ENCODE data around the gene EML1.

EML1 gene

GRCh38 chr14:99816642-99817041 lies 23.4 kb downstream of the EML1 start:
- H3K4me3 ChIP-seq (ENCODE audit: low read depth, low read length) = no peak overlapping the region
- no peaks in the 10 kb centered on the region for H3K36me3 ChIP-seq
- TF ChIP-seq CTCF (IDR thresholded peaks at IDR 0.05; ENCODE audit: low read depth, low read length) = no peak
- H3K27me3 ChIP-seq = no peaks in the 10 kb centered on the region
- no peaks in the 10 kb centered on the region; the same call in 1 of the 2 replicates for H3K9me3 ChIP-seq
- H3K4me1 ChIP-seq = peaks cover 5% of the 10 kb centered on the region; the same call in 1 of the 2 replicates
- DNase-seq = no peak

- TF ChIP-seq CTCF (IDR thresholded peaks at IDR 0.05; ENCODE audit: low read depth, low read length) = no peak
- peaks cover 7% of the 10 kb centered on the region; the same call in 1 of the 2 replicates for H3K4me1 ChIP-seq
- H3K27me3 ChIP-seq = no peaks in the 10 kb centered on the region
- DNase-seq = no peak
- no peak overlapping the region for H3K4me3 ChIP-seq (ENCODE audit: low read depth, low read length)
- H3K36me3 ChIP-seq = no peaks in the 10 kb centered on the region
- no peaks in the 10 kb centered on the region; the same call in 1 of the 2 replicates for H3K9me3 ChIP-seq
Measured at GRCh38 chr14:99817331-99817730, 24.1 kb downstream of the EML1 start.

GRCh38 chr14:99818503-99819036 lies 25.4 kb downstream of the EML1 start:
- peaks cover 7% of the 10 kb centered on the region; the same call in 1 of the 2 replicates for H3K4me1 ChIP-seq
- no peaks in the 10 kb centered on the region for H3K27me3 ChIP-seq
- H3K9me3 ChIP-seq = no peaks in the 10 kb centered on the region; the same call in 1 of the 2 replicates
- no peak for DNase-seq
- H3K4me3 ChIP-seq (ENCODE audit: low read depth, low read length) = no peak overlapping the region
- TF ChIP-seq CTCF (IDR thresholded peaks at IDR 0.05; ENCODE audit: low read depth, low read length) = no peak
- H3K36me3 ChIP-seq = no peaks in the 10 kb centered on the region

- Histone ChIP-seq H3K27me3 (no peaks in the 10 kb centered on the region), H3K9me3 (no peaks in the 10 kb centered on the region; the same call in 1 of the 2 replicates), H3K36me3 (no peaks in the 10 kb centered on the region), H3K4me1 (peaks cover 7% of the 10 kb centered on the region; the same call in 1 of the 2 replicates), H3K4me3 (ENCODE audit: low read depth, low read length) (no peak overlapping the region; the same call in 1 of the 2 replicates)
- DNase-seq = no peak
- TF ChIP-seq CTCF (IDR thresholded peaks at IDR 0.05; ENCODE audit: low read depth, low read length) = no peak
Measured at GRCh38 chr14:99819514-99819913, 26.3 kb downstream of the EML1 start.

GRCh38 chr14:99820702-99821331 lies 27.6 kb downstream of the EML1 start:
- Histone ChIP-seq H3K27me3 (no peaks in the 10 kb centered on the region), H3K4me1 (peaks cover 7% of the 10 kb centered on the region; the same call in 1 of the 2 replicates), H3K36me3 (no peaks in the 10 kb centered on the region), H3K9me3 (no peaks in the 10 kb centered on the region; the same call in 1 of the 2 replicates), H3K4me3 (ENCODE audit: low read depth, low read length) (no peak overlapping the region)
- no peak for DNase-seq
- no peak for TF ChIP-seq CTCF (IDR thresholded peaks at IDR 0.05; ENCODE audit: low read depth, low read length)
